Fibroblast of the conjunctiva (primary cell): ENCODE measurements around the gene GGCX.
"Not testable (repeated sequence)": the region's sequence is repeated elsewhere in the genome, so short reads cannot be mapped to it uniquely, and the experiment has no call there.

Source experiments
- DNase-seq: peaks from one replicate; pipeline ENCODE4 v3.0.0-alpha.2; 2010; ENCODE audit warnings: low read depth

GGCX gene

GRCh38 chr2:85575739-85576138, 14.4 kb upstream of the GGCX start:
- DNase-seq = no peak

GRCh38 chr2:85566265-85566664, 5.0 kb upstream of the GGCX start:
- DNase-seq = no peak

DNA sequence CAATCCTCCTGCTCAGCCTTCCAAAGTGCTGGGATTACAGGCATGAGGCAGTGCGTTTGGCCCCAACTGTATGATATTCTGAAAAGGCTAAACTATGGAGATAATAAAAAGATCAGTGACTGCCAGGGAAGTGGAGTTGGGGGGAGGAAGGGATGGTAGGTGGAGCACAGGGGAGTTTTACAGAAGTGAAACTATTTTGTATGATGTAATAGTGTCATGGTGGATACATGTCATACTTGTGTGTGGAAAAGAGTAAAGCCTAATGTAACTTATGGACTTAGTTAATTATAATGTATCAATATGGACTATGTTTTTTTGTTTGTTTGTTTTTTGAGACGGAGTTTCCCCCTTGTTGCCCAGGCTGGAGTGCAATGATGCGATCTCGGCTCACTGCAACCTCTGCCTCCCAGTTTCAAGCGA, 2.9 kb upstream of the GGCX start:
- no peak for DNase-seq

GRCh38 chr2:85560812-85561279, 447 bp downstream of the GGCX start:
- no peak for DNase-seq

- DNase-seq = not testable (repeated sequence)
These were observed 928 bp downstream of the GGCX start for GRCh38 chr2:85560403-85560726.

- DNase-seq = no peak
These were observed 3.1 kb downstream of the GGCX start for GRCh38 chr2:85558160-85558559.

- DNase-seq = no peak
These were observed 4.2 kb downstream of the GGCX start for GRCh38 chr2:85557130-85557529.

DNA sequence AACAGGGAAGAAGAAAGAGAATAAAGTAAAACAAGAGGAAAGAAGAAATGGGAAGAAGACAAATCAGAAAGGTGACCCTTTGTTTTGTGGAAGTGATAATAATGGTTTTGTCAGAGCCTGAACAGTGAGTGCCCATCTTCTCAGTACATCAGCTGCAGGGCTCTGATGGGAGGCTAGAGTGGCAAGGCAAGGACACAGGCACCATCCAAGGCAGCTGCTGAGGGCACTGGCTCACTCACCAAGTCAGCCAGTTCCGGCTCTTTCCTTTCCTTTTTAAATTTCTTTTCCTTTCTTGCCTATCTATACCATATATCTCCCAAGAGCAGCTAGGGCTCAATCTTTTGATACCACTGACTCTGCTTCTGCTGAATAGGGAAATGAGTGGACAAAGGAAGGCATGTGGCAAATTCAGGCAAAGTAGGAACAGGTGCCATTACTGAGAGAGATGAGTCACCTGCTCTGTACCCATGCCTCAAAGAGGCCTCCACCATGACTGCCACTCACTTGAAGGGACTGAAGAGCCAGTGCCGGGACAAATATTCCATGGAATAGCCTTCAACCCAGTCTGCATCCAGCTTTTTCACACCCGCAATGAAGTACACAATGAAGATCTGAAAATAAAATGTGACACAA, 6.2 kb downstream of the GGCX start:
- no peak for DNase-seq

- no peak for DNase-seq
These were observed 8.1 kb downstream of the GGCX start for GRCh38 chr2:85553184-85553583.

DNA sequence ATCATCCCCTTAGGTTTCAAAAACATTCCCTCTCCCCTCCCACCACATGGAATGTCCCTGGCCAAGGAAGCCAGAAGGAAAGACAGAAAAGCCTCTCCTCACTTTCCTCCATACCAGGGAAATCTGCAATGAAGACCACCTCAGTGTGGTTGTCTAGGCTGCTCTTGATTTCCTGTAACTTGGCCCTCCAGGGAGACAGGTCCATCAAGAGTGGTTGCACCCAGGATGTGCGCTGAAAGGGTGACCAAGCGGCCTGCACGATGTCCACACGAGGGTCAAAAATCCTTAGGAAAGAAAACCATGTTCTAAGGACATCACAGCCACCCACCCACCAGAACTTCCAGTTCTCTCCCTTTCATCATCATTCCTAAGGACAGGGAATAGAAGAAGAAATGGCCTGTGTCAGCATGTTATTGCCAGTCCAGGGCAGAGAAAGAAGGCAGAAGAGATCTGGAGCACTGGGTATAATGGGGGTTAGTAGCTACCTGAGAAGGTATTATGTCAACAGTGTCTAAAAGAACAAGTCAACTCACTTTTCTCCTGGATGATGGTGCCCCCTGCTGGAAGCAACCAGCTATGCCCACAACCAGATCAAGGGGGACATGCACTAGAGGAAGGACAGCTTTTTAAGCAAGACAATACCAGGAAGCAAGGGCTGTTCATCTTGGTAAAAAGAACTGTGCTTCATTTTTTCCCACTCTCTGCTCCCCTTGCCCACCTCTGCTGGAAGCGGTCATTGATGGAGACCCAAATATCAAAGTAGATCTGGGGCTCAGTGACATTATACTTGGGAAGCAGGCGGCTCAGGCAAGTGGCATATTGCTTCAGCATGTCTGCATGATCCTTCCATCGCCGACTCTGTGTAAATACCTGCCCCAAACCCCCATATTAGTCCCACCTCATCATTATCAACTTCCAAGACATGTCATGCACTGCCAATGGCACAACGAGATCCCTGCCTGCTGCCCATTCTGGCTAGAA, 9.3 kb downstream of the GGCX start:
- DNase-seq = peak; percentile 61

- no peak for DNase-seq
These were observed 10.8 kb downstream of the GGCX start for GRCh38 chr2:85550486-85550885.

DNA sequence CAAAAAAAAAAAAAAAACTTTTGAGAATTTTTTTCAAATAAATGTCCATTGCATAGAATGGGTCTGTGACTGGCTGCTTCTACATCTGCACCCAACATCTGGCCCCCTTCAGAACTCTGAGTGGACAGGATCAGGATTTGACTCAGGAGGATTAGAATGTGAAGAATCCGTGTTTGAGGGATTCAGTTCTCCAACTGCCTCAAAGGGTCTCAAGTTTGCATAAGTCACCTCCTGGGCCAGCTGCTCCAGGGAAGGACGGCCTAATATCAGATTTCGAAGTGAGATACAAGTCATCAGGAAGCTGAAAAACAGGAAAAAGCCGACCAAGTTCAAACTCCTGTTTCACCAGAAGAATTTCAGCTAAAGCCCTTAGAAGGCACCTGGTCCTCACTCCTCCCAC, 11.5 kb downstream of the GGCX start:
- DNase-seq = peak; percentile 75

DNA sequence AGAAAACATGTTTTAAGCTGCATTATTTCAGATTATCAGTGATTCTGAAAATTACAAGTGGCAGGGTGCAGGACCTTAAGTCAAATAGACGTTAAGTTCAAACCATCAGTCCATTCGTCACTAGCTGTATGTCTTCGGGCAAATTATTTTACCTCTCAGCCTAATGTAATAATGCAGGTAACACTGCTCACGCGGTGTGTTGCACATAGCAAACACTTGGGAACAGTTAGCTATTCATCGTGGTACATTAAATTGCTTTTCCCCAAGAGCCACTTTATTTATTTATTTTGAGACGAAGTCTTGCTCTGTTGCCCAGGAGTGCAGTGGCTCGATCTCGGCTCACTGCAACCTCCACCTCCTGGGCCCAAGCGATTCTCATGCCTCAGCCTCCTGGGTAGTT, 12.2 kb downstream of the GGCX start:
- no peak for DNase-seq

DNA sequence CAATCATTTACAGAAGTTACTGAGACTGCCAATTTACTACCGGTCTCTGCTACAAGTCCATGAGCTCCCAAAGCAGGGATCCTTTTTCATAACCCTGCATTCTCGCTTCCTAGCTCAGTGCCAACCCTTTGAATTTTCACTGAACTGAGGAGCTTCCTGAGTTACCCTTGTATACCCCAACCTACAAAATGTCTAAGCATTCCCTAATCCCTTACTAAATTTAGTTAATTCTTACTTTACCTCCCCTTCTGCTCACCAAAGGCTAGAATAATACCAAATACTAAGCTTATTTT, 12.7 kb downstream of the GGCX start:
- no peak for DNase-seq

GRCh38 chr2:85547859-85548607, 13.3 kb downstream of the GGCX start:
- DNase-seq = no peak

DNA sequence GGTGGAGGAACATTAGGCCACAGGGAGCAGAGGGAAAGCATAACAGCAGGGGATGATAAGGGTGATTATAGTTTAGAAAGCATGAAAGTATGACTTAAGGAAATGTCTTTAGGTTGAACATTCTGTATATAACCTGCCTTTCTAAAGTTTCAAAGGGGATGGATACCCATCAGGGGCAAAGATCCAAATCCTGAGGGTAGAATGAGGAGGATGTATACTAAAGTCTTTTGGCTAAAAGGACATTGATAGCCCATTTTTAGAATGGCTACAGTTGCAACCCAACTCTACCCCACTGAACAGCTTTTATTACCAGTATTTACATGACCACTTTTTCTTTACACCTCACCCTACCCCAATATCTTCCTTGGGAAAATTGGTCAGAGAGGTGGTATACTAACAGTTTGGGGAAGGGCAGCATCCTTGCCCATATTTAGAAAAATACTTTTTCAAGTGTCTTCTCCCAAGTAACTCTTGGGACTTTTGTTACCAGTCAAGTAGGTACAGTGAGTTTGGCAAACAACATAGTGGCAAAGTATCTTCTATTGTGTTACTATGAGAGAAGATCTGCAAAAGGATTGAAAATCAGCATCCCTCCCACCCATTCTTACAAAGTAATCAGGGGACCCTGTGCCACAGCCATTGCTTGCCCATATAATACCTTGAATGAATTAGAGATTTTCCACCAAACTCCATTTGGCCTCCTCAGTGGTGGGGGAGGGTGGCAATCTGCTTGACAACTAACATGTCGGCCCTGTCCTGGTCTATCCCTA, 14.0 kb downstream of the GGCX start:
- DNase-seq = no peak

- no peak for DNase-seq
These were observed 15.5 kb downstream of the GGCX start for GRCh38 chr2:85545780-85546240.

- DNase-seq = not testable (repeated sequence)
These were observed 16.1 kb downstream of the GGCX start for GRCh38 chr2:85544915-85545779.

DNA sequence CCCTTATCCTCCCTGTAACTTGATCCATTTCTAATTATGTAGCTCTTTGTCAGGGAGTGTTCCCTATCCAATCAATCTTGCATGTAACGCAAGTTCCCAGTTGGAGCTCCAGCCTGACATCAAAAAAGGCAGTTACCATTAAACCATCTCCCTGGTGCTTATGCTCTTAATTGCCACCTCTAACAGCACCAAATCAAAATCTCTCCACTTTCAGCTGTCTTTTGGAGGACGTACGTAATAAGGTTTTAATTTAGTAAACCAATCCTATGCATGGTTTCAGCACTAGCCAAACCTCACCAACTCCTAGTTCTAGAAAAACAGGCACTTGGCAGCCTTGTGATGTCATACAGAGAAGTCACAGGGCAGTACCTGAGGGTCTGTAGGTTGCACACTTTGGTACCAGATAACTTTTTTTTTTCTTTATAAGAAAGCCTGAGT, 17.0 kb downstream of the GGCX start:
- not testable (repeated sequence) for DNase-seq

- no peak for DNase-seq
These were observed 18.5 kb downstream of the GGCX start for GRCh38 chr2:85542777-85543176.
